NB4 (cell line): ENCODE measurements around the gene C2orf49.

ENCODE experiments used
- CTCF ChIP-seq: IDR thresholded peaks from one replicate; pipeline ENCODE4 v1.5.1; 2012; ENCODE audit warnings: low read depth, low read length
- TF ChIP-seq, protein P1 (sequence below): IDR thresholded peaks from 2 replicates; pipeline ENCODE4 v1.6.1; 2011; ENCODE audit warnings: low read depth, low read length

- no peak for TF ChIP-seq CTCF
- TF ChIP-seq, protein P1, sequence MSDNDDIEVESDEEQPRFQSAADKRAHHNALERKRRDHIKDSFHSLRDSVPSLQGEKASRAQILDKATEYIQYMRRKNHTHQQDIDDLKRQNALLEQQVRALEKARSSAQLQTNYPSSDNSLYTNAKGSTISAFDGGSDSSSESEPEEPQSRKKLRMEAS: no peak
Observed at GRCh38 chr2:105376010-105376409, 38.7 kb downstream of the C2orf49 start.
